Measurements from ENCODE around the gene SLC30A2.

DNA sequence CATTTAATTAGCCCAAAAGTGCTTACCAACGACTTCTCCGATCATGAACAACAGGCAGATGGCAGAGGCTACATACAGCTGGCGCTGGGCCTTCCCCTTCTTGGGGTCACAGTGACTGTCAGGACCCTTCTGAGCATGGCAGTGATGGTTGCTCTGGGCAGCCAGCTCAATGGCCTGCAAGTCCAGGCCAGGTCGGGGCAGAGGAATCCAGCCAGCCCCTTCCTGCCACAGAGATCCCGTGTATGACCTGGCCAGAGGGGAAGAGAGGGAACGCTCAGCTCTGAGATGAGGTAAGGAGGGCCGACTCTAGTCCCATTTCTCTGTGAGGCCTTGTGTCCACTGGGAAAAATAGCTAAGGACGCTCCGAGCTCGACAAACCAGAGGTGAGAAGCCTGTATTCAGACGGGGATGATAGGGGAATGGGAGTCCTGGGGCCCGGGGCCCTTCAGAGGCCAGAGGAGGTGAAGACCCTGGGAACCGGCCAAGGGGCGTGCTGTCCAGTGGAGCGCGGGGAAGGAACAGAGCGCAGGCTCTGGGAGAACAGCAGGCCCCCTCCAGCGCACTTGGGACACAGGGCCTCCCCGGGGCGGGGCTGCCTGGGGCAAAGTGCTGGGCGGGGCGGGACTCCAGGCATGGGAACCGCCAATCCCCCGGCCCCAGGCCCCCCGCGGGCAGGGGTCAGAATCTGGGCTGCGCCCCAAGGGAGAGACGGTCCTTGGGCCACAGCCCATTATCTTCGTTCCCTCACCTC lies 772 bp downstream of the SLC30A2 start:
- TF ChIP-seq POLR2AphosphoS5 (IDR thresholded peaks at IDR 0.05) = no peak
- TF ChIP-seq CTCF (IDR thresholded peaks at IDR 0.05) = no peak
